ENCODE results near the gene ANKRD29. TPM values are rescaled to one million over a fixed set of nuclear protein-coding genes. Genes with fewer than 3 reads are reported as not detected.

Gene ANKRD29
- total and polyA plus RNA-seq, 9 of the 15 experiments (the other 6 are each of a cell fraction or from before 2014, with no cell fraction given): 0.36 TPM; not detected in 8

GRCh38 chr18:23706971-23707640, 44.4 kb upstream of the ANKRD29 start (continued):
- no peak for TF ChIP-seq CBX3 (IDR thresholded peaks at IDR 0.05; ENCODE audit: borderline replicate concordance in 1 of 2, low read length in 2 of 2)
- TF ChIP-seq RBM34 (IDR thresholded peaks at IDR 0.05; ENCODE audit: borderline replicate concordance, insufficient read depth, low read length): no peak
- no peak for TF ChIP-seq RB1 (IDR thresholded peaks at IDR 0.05; ENCODE audit: low read depth)
- no peak for TF ChIP-seq KDM4B (IDR thresholded peaks at IDR 0.05; ENCODE audit: borderline replicate concordance in 2 of 2, low read depth in 1 of 2)

- CTCF ChIA-PET (ENCODE audit: low intra/inter-chr PET ratio): no interaction called here
- no peak overlapping the region for H2AFZ ChIP-seq (ENCODE audit: low read depth, low read length)
- H3K4me1 ChIP-seq (replicated peaks in 1 of 2; ENCODE audit: control insufficient read depth in 2 of 2, insufficient read depth in 2 of 2, low read length in 2 of 2): peaks cover 0 to 7% of the 10 kb centered on the region in 2 experiments; a peak in 1 of 5 replicates
- no peaks in the 10 kb centered on the region for H3K9me1 ChIP-seq (ENCODE audit: control insufficient read depth, insufficient read depth, low read length)
- H3K36me3 ChIP-seq (ENCODE audit: control insufficient read depth, insufficient read depth, low read length): no peaks in the 10 kb centered on the region
- BruUV-seq (replicated peaks): no TSS peak
- POLR2A ChIA-PET: no interaction called here
- TF ChIP-seq SP1 (CRISPR knock-in tag; IDR thresholded peaks at IDR 0.05): no peak
- TF ChIP-seq ETV5 (CRISPR knock-in tag; IDR thresholded peaks at IDR 0.05; ENCODE audit: low read depth): no peak
- TF ChIP-seq BRF1 (IDR thresholded peaks at IDR 0.05; ENCODE audit: borderline replicate concordance, extremely low read depth, insufficient read length): no peak
- no peak for TF ChIP-seq NR3C1 (CRISPR knock-in tag; IDR thresholded peaks at IDR 0.05)
- TF ChIP-seq TCF3 (CRISPR knock-in tag; IDR thresholded peaks at IDR 0.05): no peak
- TF ChIP-seq MXI1 (IDR thresholded peaks at IDR 0.05; ENCODE audit: low read depth, low read length): no peak
- TF ChIP-seq FOXP1 (CRISPR knock-in tag; IDR thresholded peaks at IDR 0.05): no peak
- no peak for TF ChIP-seq STAT5B (CRISPR knock-in tag; IDR thresholded peaks at IDR 0.05)
- TF ChIP-seq ZNF785 (CRISPR knock-in tag; IDR thresholded peaks at IDR 0.05): no peak
- no peak for TF ChIP-seq MEF2A (IDR thresholded peaks at IDR 0.05; ENCODE audit: control insufficient read depth, low read depth, low read length)
- TF ChIP-seq, protein P1, sequence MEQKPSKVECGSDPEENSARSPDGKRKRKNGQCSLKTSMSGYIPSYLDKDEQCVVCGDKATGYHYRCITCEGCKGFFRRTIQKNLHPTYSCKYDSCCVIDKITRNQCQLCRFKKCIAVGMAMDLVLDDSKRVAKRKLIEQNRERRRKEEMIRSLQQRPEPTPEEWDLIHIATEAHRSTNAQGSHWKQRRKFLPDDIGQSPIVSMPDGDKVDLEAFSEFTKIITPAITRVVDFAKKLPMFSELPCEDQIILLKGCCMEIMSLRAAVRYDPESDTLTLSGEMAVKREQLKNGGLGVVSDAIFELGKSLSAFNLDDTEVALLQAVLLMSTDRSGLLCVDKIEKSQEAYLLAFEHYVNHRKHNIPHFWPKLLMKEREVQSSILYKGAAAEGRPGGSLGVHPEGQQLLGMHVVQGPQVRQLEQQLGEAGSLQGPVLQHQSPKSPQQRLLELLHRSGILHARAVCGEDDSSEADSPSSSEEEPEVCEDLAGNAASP (IDR thresholded peaks at IDR 0.05): no peak
- no peak for TF ChIP-seq FOXK2 (conservative IDR thresholded peaks at IDR 0.05 in 1 of 2, IDR thresholded peaks at IDR 0.05 in 1 of 2; ENCODE audit: low read depth in 2 of 2)
- no peak for TF ChIP-seq ATF1 (CRISPR knock-in tag; IDR thresholded peaks at IDR 0.05)
- no peak for TF ChIP-seq ATF1 (tag; IDR thresholded peaks at IDR 0.05)
- intact Hi-C loops (cut with micrococcal nuclease) (loop anchor here (5.0 kb wide), 1 partner anchor 893 kb away; no protein-coding TSS in a partner anchor), in situ Hi-C loops (cut with MboI) (no loop called here)
- H4K20me1 ChIP-seq (replicated peaks; ENCODE audit: control insufficient read depth, insufficient read depth, low read length): no peaks in the 10 kb centered on the region
- H3K9me3 ChIP-seq (replicated peaks; ENCODE audit: control insufficient read depth, insufficient read depth, low read depth, low read length): no peaks in the 10 kb centered on the region
- no peak overlapping the region for H3K27ac ChIP-seq (ENCODE audit: extremely low read depth, low read depth, low read length)
- H3K9ac ChIP-seq (ENCODE audit: insufficient read depth in 1 of 2, low read depth in 2 of 2, low read length in 2 of 2): no peak overlapping the region
- no peak overlapping the region for H3K4me2 ChIP-seq (ENCODE audit: insufficient read depth, low read length)
- FAIRE-seq (no peak), DNase-seq (ENCODE audit: extremely low read depth in 1 of 4, low spot score in 3 of 4) (no peak), ATAC-seq (no peak)
- H3K79me2 ChIP-seq (ENCODE audit: control insufficient read depth, insufficient read depth, low read length): no peaks in the 10 kb centered on the region
- no peak overlapping the region for H3K4me3 ChIP-seq
- peaks cover 13 to 19% of the 10 kb centered on the region in 2 experiments for H3K27me3 ChIP-seq (ENCODE audit: control insufficient read depth in 2 of 2, insufficient read depth in 2 of 2, low read length in 2 of 2)
Observed at GRCh38 chr18:23704806-23705205, 42.1 kb upstream of the ANKRD29 start.
